ENCODE data around the gene ARL4A. TPM values are rescaled to one million over a fixed set of nuclear protein-coding genes. Genes with fewer than 3 reads are reported as not detected.

The ARL4A gene
- total and polyA plus RNA-seq, 2 donors (not counting 3 experiments of a cell fraction or from before 2014, with no cell fraction given): 34.1 to 43.2 TPM

DNA sequence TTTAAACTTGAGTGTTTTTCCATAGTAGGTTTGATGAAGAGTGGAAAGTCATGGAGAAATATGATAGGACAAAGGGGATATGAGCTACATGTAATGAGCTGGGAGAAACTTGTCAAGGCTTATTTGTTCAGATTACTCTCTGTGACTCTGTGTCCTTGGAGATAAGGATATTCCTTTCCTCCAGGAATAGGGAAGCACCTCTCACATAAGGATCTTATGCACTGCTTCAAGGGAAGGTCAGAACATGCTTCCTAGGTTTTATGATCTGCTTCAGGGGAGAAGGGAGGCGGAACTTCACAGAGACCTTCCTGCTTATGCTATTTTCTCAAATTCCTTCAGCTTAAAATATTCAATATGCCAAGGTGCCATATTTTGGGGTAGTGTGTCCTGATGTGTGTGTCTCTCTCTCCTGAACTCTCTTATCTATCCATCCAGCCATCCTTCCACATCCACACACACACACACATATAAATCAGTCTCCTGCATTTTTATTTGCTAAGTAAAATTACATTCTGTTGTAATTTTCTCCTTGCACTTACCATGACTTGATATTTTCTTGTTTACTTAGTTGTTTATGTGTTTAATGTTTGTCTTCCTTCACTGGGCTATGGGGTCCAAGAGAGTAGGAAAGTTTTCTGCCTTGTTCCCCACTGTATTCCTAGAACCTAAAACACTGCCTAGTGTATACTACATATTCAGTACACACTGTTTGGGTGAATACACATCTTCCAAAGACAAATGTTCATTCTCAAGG is 26.4 kb downstream of the ARL4A start:
- Histone ChIP-seq H3K27me3 (ENCODE audit: control insufficient read depth in 2 of 2, insufficient read depth in 2 of 2, low read length in 2 of 2) (no peaks in the 10 kb centered on the region), H4K20me1 (replicated peaks; ENCODE audit: control insufficient read depth, extremely low read depth, insufficient read depth, low read length) (no peaks in the 10 kb centered on the region), H2AFZ (ENCODE audit: low read depth, low read length) (no peak overlapping the region), H3K4me1 (ENCODE audit: control insufficient read depth, extremely low read depth, insufficient read depth, low read length) (peaks cover 22% of the 10 kb centered on the region), H3K4me3 (replicated peaks in 1 of 3; ENCODE audit: insufficient read depth in 1 of 3, low read depth in 1 of 3, low read length in 3 of 3) (no peak overlapping the region), H3K4me2 (ENCODE audit: insufficient read depth, low read length) (no peak overlapping the region), H3K9me3 (replicated peaks; ENCODE audit: control insufficient read depth, insufficient read depth, low read length) (no peaks in the 10 kb centered on the region), H3K27ac (ENCODE audit: insufficient read depth, low read depth, low read length) (no peak overlapping the region), H3K36me3 (ENCODE audit: control insufficient read depth in 2 of 2, extremely low read depth in 1 of 2, insufficient read depth in 2 of 2, low read length in 2 of 2) (no peaks in the 10 kb centered on the region), H3K79me2 (ENCODE audit: control insufficient read depth, insufficient read depth, low read length) (no peaks in the 10 kb centered on the region), H3K9ac (replicated peaks; ENCODE audit: extremely low read depth, insufficient read depth, low read length) (no peak overlapping the region), H3K9me1 (replicated peaks; ENCODE audit: control insufficient read depth, extremely low read depth, insufficient read depth, low read length) (no peaks in the 10 kb centered on the region)
- dilution Hi-C loops (cut with MboI; ENCODE audit: extremely low pct_ligation_motif_present, low sequenced_read_pairs): no loop called here
- intact Hi-C loops (cut with micrococcal nuclease): no loop called here
- POLR2A ChIA-PET: no interaction called here
- no TSS peak for BruUV-seq (replicated peaks)
- DNase-seq (ENCODE audit: low read depth, low spot score): peak; percentile 84
- FAIRE-seq: no peak
- CTCF ChIA-PET: interaction anchor here (0.8 to 1.2 kb wide), 2 partner anchors 14 to 404 kb away, joined by 3 to 4 read pairs; no protein-coding TSS in a partner anchor
- TF ChIP-seq POLR2AphosphoS5 (IDR thresholded peaks at IDR 0.05; ENCODE audit: insufficient read depth, low read depth, low read length): no peak

DNA sequence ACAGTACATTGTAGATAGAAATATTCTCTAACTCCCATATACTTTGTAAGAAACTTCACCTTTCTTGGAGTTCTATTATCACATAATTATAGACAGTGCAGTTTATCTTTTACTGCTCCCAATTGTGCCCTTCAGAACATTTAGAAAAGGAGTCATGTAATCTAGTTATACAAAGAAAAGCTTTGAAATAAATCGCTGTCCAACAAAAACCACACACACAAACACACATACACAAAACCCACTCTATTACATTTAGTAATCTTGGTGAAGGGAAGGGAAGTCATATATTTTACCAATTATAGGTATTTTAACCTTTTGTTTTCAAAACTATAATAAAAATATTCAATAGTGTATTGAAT is 26.9 kb downstream of the ARL4A start:
- Histone ChIP-seq H3K27me3 (ENCODE audit: control insufficient read depth in 2 of 2, insufficient read depth in 2 of 2, low read length in 2 of 2) (no peaks in the 10 kb centered on the region), H3K4me3 (replicated peaks in 1 of 3; ENCODE audit: insufficient read depth in 1 of 3, low read depth in 1 of 3, low read length in 3 of 3) (no peak overlapping the region), H3K9me1 (replicated peaks; ENCODE audit: control insufficient read depth, extremely low read depth, insufficient read depth, low read length) (no peaks in the 10 kb centered on the region), H3K4me1 (ENCODE audit: control insufficient read depth, extremely low read depth, insufficient read depth, low read length) (peaks cover 28% of the 10 kb centered on the region), H4K20me1 (replicated peaks; ENCODE audit: control insufficient read depth, extremely low read depth, insufficient read depth, low read length) (no peaks in the 10 kb centered on the region), H3K4me2 (ENCODE audit: insufficient read depth, low read length) (no peak overlapping the region), H3K79me2 (ENCODE audit: control insufficient read depth, insufficient read depth, low read length) (no peaks in the 10 kb centered on the region), H3K36me3 (ENCODE audit: control insufficient read depth in 2 of 2, extremely low read depth in 1 of 2, insufficient read depth in 2 of 2, low read length in 2 of 2) (no peaks in the 10 kb centered on the region), H2AFZ (ENCODE audit: low read depth, low read length) (no peak overlapping the region), H3K27ac (ENCODE audit: insufficient read depth, low read depth, low read length) (no peak overlapping the region), H3K9ac (replicated peaks; ENCODE audit: extremely low read depth, insufficient read depth, low read length) (no peak overlapping the region), H3K9me3 (replicated peaks; ENCODE audit: control insufficient read depth, insufficient read depth, low read length) (no peaks in the 10 kb centered on the region)
- dilution Hi-C loops (cut with MboI; ENCODE audit: extremely low pct_ligation_motif_present, low sequenced_read_pairs) (no loop called here), intact Hi-C loops (cut with micrococcal nuclease) (no loop called here)
- DNase-seq (ENCODE audit: low read depth, low spot score) (no peak), FAIRE-seq (no peak)
- TF ChIP-seq FOS (IDR thresholded peaks at IDR 0.05; ENCODE audit: borderline replicate concordance, insufficient read depth, low read length) (no peak), EZH2 (IDR thresholded peaks at IDR 0.05; ENCODE audit: borderline replicate concordance, low read depth, low read length, severe bottlenecking) (no peak), POLR2AphosphoS5 (IDR thresholded peaks at IDR 0.05; ENCODE audit: insufficient read depth, low read depth, low read length) (no peak), GATA2 (IDR thresholded peaks at IDR 0.05; ENCODE audit: insufficient read depth, insufficient read length, low read depth, low read length) (no peak), JUN (IDR thresholded peaks at IDR 0.05; ENCODE audit: borderline replicate concordance, insufficient read depth, insufficient read length, low read depth) (no peak), POLR2A (IDR thresholded peaks at IDR 0.05; ENCODE audit: low read depth, low read length) (no peak), MYC (IDR thresholded peaks at IDR 0.05; ENCODE audit: low read depth, low read length) (no peak)
- TF ChIP-seq, protein P1, sequence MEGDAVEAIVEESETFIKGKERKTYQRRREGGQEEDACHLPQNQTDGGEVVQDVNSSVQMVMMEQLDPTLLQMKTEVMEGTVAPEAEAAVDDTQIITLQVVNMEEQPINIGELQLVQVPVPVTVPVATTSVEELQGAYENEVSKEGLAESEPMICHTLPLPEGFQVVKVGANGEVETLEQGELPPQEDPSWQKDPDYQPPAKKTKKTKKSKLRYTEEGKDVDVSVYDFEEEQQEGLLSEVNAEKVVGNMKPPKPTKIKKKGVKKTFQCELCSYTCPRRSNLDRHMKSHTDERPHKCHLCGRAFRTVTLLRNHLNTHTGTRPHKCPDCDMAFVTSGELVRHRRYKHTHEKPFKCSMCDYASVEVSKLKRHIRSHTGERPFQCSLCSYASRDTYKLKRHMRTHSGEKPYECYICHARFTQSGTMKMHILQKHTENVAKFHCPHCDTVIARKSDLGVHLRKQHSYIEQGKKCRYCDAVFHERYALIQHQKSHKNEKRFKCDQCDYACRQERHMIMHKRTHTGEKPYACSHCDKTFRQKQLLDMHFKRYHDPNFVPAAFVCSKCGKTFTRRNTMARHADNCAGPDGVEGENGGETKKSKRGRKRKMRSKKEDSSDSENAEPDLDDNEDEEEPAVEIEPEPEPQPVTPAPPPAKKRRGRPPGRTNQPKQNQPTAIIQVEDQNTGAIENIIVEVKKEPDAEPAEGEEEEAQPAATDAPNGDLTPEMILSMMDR (IDR thresholded peaks at IDR 0.05; ENCODE audit: extremely low read depth in 1 of 2, insufficient read depth in 1 of 2, low read depth in 1 of 2, low read length in 2 of 2): no peak
- TF ChIP-seq, protein P2, sequence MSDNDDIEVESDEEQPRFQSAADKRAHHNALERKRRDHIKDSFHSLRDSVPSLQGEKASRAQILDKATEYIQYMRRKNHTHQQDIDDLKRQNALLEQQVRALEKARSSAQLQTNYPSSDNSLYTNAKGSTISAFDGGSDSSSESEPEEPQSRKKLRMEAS (IDR thresholded peaks at IDR 0.05; ENCODE audit: insufficient read depth, insufficient read length): no peak
- CTCF ChIA-PET: interaction anchor here (1.2 kb wide), 1 partner anchor 403 kb away, joined by 3 read pairs; no protein-coding TSS in a partner anchor
- POLR2A ChIA-PET: no interaction called here
- BruUV-seq (replicated peaks): no TSS peak
